Measurements from ENCODE around the gene DHRS2. TPM values are rescaled to one million over a fixed set of nuclear protein-coding genes. Genes with fewer than 3 reads are reported as not detected.

The DHRS2 gene
- total and polyA plus RNA-seq, 2 of the 13 experiments (the other 11 are each of a cell fraction or from before 2014, with no cell fraction given) = 1,621 to 3,021 TPM

DNA sequence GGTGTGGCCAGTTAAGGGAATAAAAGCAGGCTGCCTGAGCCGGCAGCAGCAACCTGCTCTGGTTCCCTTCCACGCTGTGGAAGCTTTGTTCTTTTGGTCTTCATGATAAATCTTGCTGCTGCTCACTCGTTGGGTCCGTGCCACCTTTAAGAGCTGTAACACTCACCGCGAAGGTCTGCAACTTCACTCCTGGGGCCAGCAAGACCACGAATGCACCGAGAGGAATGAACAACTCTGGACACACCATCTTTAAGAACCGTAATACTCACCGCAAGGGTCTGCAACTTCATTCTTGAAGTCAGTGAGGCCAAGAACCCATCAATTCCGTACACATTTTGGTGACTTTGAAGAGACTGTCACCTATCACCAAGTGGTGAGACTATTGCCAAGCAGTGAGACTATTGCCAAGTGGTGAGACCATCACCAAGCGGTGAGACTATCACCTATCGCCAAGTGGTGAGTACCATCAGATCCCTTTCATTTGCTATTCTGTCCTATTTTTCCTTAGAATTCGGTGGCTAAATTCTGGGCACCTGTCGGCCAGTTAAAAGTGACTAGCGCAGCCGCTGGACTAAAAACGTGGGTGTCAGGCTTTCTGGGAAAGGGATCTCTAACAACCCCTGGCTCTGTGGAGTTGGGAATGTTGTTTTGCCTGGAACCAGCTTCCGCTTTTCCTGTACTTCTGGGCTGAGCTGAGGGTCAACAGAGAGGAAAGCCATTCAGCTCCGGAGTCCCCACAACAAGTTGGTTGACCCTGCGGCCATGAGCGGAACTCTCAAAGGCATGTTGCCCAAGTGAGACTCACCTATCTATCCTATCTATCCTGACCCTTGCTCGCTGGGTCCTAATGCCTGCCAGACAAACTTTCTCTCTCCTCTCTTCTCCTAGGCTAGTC is at the start of gene DHRS2 (continued):
- TF ChIP-seq TBX3 (IDR thresholded peaks at IDR 0.05; ENCODE audit: borderline replicate concordance) = no peak
- no peak for TF ChIP-seq NFIB (CRISPR knock-in tag; IDR thresholded peaks at IDR 0.05; ENCODE audit: borderline replicate concordance)
- peak; percentile 59 for TF ChIP-seq PAX8 (CRISPR knock-in tag; IDR thresholded peaks at IDR 0.05; ENCODE audit: borderline replicate concordance)
- no peak for TF ChIP-seq ZNF160 (CRISPR knock-in tag; IDR thresholded peaks at IDR 0.05)
- peak; percentile 70; the same call in 1 of the 2 replicates for TF ChIP-seq DMAP1 (CRISPR knock-in tag; IDR thresholded peaks at IDR 0.05)
- TF ChIP-seq, protein P1, sequence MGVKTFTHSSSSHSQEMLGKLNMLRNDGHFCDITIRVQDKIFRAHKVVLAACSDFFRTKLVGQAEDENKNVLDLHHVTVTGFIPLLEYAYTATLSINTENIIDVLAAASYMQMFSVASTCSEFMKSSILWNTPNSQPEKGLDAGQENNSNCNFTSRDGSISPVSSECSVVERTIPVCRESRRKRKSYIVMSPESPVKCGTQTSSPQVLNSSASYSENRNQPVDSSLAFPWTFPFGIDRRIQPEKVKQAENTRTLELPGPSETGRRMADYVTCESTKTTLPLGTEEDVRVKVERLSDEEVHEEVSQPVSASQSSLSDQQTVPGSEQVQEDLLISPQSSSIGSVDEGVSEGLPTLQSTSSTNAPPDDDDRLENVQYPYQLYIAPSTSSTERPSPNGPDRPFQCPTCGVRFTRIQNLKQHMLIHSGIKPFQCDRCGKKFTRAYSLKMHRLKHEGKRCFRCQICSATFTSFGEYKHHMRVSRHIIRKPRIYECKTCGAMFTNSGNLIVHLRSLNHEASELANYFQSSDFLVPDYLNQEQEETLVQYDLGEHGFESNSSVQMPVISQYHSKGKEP (CRISPR knock-in tag; IDR thresholded peaks at IDR 0.05) = peak; percentile 96
- TF ChIP-seq, protein P2, sequence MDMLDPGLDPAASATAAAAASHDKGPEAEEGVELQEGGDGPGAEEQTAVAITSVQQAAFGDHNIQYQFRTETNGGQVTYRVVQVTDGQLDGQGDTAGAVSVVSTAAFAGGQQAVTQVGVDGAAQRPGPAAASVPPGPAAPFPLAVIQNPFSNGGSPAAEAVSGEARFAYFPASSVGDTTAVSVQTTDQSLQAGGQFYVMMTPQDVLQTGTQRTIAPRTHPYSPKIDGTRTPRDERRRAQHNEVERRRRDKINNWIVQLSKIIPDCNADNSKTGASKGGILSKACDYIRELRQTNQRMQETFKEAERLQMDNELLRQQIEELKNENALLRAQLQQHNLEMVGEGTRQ (IDR thresholded peaks at IDR 0.05; ENCODE audit: low read depth, low read length) = peak; percentile 68
- TF ChIP-seq, protein P2 (CRISPR knock-in tag; IDR thresholded peaks at IDR 0.05; ENCODE audit: borderline replicate concordance) = no peak
- peak; percentile 97 for TF ChIP-seq ETV6 (CRISPR knock-in tag; conservative IDR thresholded peaks at IDR 0.05)
- TF ChIP-seq, protein P3, sequence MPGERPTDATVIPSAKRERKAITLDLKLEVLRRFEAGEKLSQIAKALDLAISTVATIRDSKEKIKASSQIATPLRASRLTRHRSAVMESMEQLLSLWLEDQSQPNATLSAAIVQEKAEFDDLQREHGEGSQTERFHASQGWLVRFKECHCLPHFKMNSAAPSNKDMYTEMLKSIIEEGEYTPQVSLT (CRISPR knock-in tag; IDR thresholded peaks at IDR 0.05; ENCODE audit: borderline replicate concordance, low read depth) = no peak
- no peak for TF ChIP-seq PCBP2 (optimal IDR thresholded peaks at IDR 0.05; ENCODE audit: low read depth, low read length, poor library complexity, severe bottlenecking)
- peak; percentile 49; the same call in 1 of the 2 replicates for TF ChIP-seq ARID3A (IDR thresholded peaks at IDR 0.05; ENCODE audit: low read depth, low read length)
- TF ChIP-seq ZFP62 (CRISPR knock-in tag; IDR thresholded peaks at IDR 0.05) = no peak
- no peak for TF ChIP-seq ZNF530 (CRISPR knock-in tag; IDR thresholded peaks at IDR 0.05; ENCODE audit: low read depth)
- TF ChIP-seq, protein P4, sequence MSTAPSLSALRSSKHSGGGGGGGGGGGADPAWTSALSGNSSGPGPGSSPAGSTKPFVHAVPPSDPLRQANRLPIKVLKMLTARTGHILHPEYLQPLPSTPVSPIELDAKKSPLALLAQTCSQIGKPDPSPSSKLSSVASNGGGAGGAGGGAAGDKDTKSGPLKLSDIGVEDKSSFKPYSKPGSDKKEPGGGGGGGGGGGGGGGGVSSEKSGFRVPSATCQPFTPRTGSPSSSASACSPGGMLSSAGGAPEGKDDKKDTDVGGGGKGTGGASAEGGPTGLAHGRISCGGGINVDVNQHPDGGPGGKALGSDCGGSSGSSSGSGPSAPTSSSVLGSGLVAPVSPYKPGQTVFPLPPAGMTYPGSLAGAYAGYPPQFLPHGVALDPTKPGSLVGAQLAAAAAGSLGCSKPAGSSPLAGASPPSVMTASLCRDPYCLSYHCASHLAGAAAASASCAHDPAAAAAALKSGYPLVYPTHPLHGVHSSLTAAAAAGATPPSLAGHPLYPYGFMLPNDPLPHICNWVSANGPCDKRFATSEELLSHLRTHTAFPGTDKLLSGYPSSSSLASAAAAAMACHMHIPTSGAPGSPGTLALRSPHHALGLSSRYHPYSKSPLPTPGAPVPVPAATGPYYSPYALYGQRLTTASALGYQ (CRISPR knock-in tag; IDR thresholded peaks at IDR 0.05) = no peak
- peak; percentile 99 for TF ChIP-seq JARID2 (CRISPR knock-in tag; IDR thresholded peaks at IDR 0.05; ENCODE audit: insufficient replicate concordance)
- TF ChIP-seq ZNF282 (IDR thresholded peaks at IDR 0.05; ENCODE audit: partially characterized antibody) = no peak
- TF ChIP-seq ZBTB49 (CRISPR knock-in tag; IDR thresholded peaks at IDR 0.05; ENCODE audit: borderline replicate concordance) = peak; percentile 99

Measured in HepG2 (cell line).